ENCODE results near the gene KCNIP2. TPM values are rescaled to one million over a fixed set of nuclear protein-coding genes. Genes with fewer than 3 reads are reported as not detected.

KCNIP2 gene
- total RNA-seq, 1 experiment from 2014 or later, result 3.0 TPM

- Histone ChIP-seq H3K4me1 (ENCODE audit: insufficient read depth, low read length) (peaks cover 4% of the 10 kb centered on the region; the same call in 1 of the 2 replicates), H3K27ac (ENCODE audit: insufficient read length, low read depth, low read length) (no peak overlapping the region)
Observed at GRCh38 chr10:101814466-101815071, 29.0 kb downstream of the KCNIP2 start.

More at GRCh38 chr10:101814466-101815071, 29.0 kb downstream of the KCNIP2 start:
- peak overlapping the region; percentile 92 to 97 for H3K4me3 Mint-ChIP-seq
- Histone ChIP-seq H3T11ph (ENCODE audit: low read length) (no peak overlapping the region), H4K91ac (ENCODE audit: insufficient read length, low read depth, low read length) (no peak overlapping the region), H3K79me1 (ENCODE audit: insufficient read depth, low read depth, low read length, poor library complexity, severe bottlenecking) (peaks cover 3% of the 10 kb centered on the region), H3K9ac (ENCODE audit: extremely low read depth, insufficient read length, low read length) (no peak overlapping the region), H3K9me3 (ENCODE audit: control insufficient read depth, low read depth, low read length) (no peaks in the 10 kb centered on the region), H2BK20ac (ENCODE audit: low read depth, low read length, poor library complexity, severe bottlenecking) (no peak overlapping the region), H2BK120ac (ENCODE audit: low read depth, low read length, poor library complexity, severe bottlenecking) (no peak overlapping the region), H2BK15ac (ENCODE audit: low read depth, low read length) (no peak overlapping the region), H3K14ac (ENCODE audit: insufficient read depth, low read length) (no peak overlapping the region), H3K4me2 (ENCODE audit: insufficient read depth, insufficient read length, low read length) (no peak overlapping the region), H3K23ac (ENCODE audit: insufficient read length, low read depth, low read length) (no peak overlapping the region), H3K79me2 (ENCODE audit: insufficient read depth, low read length) (peaks cover 40% of the 10 kb centered on the region), H3K4ac (ENCODE audit: low read depth, low read length) (no peak overlapping the region), H2AK5ac (ENCODE audit: insufficient read length, low read length) (no peak overlapping the region), H3K18ac (ENCODE audit: insufficient read length, low read depth, low read length) (no peak overlapping the region), H3K23me2 (ENCODE audit: insufficient read length, low read depth, low read length, poor library complexity, severe bottlenecking) (peaks cover 12% of the 10 kb centered on the region), H2BK12ac (ENCODE audit: insufficient read length, low read depth, low read length) (no peak overlapping the region), H2AFZ (ENCODE audit: low read length) (no peak overlapping the region), H4K8ac (replicated peaks; ENCODE audit: insufficient read length, low read depth, low read length) (no peak overlapping the region), H4K20me1 (ENCODE audit: control insufficient read depth, insufficient read depth, insufficient read length) (no peaks in the 10 kb centered on the region), H3K56ac (ENCODE audit: insufficient read length, low read depth, low read length) (no peak overlapping the region), H2BK5ac (ENCODE audit: insufficient read length, low read length) (no peak overlapping the region), H4K5ac (ENCODE audit: insufficient read length, low read depth, low read length) (no peak overlapping the region), H3K27me3 (ENCODE audit: insufficient read depth, low read length) (no peaks in the 10 kb centered on the region)
- peaks cover 30 to 33% of the 10 kb centered on the region in 2 experiments for H3K4me1 Mint-ChIP-seq
- H3K27ac Mint-ChIP-seq, result peak overlapping the region in 1 of 3 experiments; percentile 65; a peak in 3 of 7 replicates
- peaks cover 19 to 45% (median 30%) of the 10 kb centered on the region in 3 experiments; a peak in 6 of 7 replicates for H3K36me3 Mint-ChIP-seq (ENCODE audit: insufficient read depth in 1 of 3, low read depth in 3 of 3)
- no peaks in the 10 kb centered on the region for H3K27me3 Mint-ChIP-seq (ENCODE audit: low read depth)
- no CpG with 5 or more reads among the region's 8 CpGs for WGBS (ENCODE audit: extremely low coverage, insufficient read length, low lambda C conversion rate)
- no peak for DNase-seq
- no peaks in the 10 kb centered on the region for H3K9me3 Mint-ChIP-seq
- TF ChIP-seq, protein P1, sequence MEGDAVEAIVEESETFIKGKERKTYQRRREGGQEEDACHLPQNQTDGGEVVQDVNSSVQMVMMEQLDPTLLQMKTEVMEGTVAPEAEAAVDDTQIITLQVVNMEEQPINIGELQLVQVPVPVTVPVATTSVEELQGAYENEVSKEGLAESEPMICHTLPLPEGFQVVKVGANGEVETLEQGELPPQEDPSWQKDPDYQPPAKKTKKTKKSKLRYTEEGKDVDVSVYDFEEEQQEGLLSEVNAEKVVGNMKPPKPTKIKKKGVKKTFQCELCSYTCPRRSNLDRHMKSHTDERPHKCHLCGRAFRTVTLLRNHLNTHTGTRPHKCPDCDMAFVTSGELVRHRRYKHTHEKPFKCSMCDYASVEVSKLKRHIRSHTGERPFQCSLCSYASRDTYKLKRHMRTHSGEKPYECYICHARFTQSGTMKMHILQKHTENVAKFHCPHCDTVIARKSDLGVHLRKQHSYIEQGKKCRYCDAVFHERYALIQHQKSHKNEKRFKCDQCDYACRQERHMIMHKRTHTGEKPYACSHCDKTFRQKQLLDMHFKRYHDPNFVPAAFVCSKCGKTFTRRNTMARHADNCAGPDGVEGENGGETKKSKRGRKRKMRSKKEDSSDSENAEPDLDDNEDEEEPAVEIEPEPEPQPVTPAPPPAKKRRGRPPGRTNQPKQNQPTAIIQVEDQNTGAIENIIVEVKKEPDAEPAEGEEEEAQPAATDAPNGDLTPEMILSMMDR (conservative IDR thresholded peaks at IDR 0.05), result no peak

Measured in H9 (cell line).